Glutamatergic neuron (in vitro differentiated cells): ENCODE measurements around the gene AGBL4. TPM values are rescaled to one million over a fixed set of nuclear protein-coding genes. Genes with fewer than 3 reads are reported as not detected.
"Not testable (repeated sequence)": the region's sequence is repeated elsewhere in the genome, so short reads cannot be mapped to it uniquely, and the experiment has no call there.

Source experiments
- DNase-seq: peaks from one replicate; pipeline ENCODE4 v3.0.0; 2022
- H3K27ac Mint-ChIP-seq: one replicate; pipeline ENCODE4 v1.8.0; 2020; ENCODE audit warnings: mild to moderate bottlenecking, mixed read lengths, inconsistent platforms; ENCODE audit not compliant: unreplicated experiment
- H3K27me3 Mint-ChIP-seq: one replicate; pipeline ENCODE4 v1.8.0; 2020; ENCODE audit warnings: mild to moderate bottlenecking, moderate library complexity, mixed read lengths, inconsistent platforms; ENCODE audit not compliant: unreplicated experiment
- H3K36me3 Mint-ChIP-seq: one replicate; pipeline ENCODE4 v1.8.0; 2020; ENCODE audit warnings: mild to moderate bottlenecking, mixed read lengths, inconsistent platforms; ENCODE audit not compliant: unreplicated experiment
- H3K4me1 Mint-ChIP-seq: one replicate; pipeline ENCODE4 v1.8.0; 2020; ENCODE audit warnings: mild to moderate bottlenecking, low read depth, mixed read lengths, inconsistent platforms; ENCODE audit not compliant: unreplicated experiment
- H3K4me3 Mint-ChIP-seq: one replicate; pipeline ENCODE4 v1.8.0; 2020; ENCODE audit warnings: mild to moderate bottlenecking, mixed read lengths, inconsistent platforms; ENCODE audit not compliant: unreplicated experiment
- H3K9me3 Mint-ChIP-seq: one replicate; pipeline ENCODE4 v1.8.0; 2020; ENCODE audit warnings: mild to moderate bottlenecking, moderate library complexity, mixed read lengths, inconsistent platforms; ENCODE audit not compliant: unreplicated experiment
- total RNA-seq: library from RNA; stranded (reverse); fragmentation: NEBNext Ultra II Directional; extraction: Animal tissue kit (Norgen Biotek cat#: 25700); gene quantifications from one replicate; pipeline ENCODE4 v1.2.1, GENCODE V29; 2021; ENCODE audit not compliant: unreplicated experiment
- TF ChIP-seq, protein P1 (sequence below): fragments of 200-600 bp; sonication (generic); IDR thresholded peaks from one replicate; pipeline ENCODE4 v1.5.0; 2021; ENCODE audit not compliant: partially characterized antibody, unreplicated experiment

AGBL4 gene
- total RNA-seq, 1 donor from 2014 or later: 3.5 TPM

DNA sequence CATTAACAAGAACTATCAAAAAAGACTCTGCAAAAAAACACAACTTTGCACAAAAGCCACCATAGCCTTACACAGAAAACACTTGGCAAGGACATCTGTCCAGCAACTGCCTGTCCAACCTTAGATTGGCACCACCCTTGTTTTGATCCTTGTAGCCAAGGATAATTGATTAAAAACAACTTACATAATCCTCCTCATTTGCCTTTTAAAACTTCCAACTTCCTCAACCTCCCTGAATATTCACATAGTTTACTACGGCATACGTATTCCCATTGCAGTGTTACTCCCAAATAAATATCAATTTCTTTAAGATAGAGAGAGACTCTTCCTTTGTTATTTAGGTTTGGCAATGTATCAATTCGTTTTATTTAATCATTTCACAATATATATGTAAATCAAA lies 72.4 kb downstream of the AGBL4 start:
- Mint-ChIP-seq H3K27ac (no peak overlapping the region), H3K27me3 (no peaks in the 10 kb centered on the region), H3K4me3 (no peak overlapping the region), H3K4me1 (no peaks in the 10 kb centered on the region), H3K36me3 (no peaks in the 10 kb centered on the region), H3K9me3 (no peaks in the 10 kb centered on the region)
- no peak for DNase-seq
- TF ChIP-seq, protein P1, sequence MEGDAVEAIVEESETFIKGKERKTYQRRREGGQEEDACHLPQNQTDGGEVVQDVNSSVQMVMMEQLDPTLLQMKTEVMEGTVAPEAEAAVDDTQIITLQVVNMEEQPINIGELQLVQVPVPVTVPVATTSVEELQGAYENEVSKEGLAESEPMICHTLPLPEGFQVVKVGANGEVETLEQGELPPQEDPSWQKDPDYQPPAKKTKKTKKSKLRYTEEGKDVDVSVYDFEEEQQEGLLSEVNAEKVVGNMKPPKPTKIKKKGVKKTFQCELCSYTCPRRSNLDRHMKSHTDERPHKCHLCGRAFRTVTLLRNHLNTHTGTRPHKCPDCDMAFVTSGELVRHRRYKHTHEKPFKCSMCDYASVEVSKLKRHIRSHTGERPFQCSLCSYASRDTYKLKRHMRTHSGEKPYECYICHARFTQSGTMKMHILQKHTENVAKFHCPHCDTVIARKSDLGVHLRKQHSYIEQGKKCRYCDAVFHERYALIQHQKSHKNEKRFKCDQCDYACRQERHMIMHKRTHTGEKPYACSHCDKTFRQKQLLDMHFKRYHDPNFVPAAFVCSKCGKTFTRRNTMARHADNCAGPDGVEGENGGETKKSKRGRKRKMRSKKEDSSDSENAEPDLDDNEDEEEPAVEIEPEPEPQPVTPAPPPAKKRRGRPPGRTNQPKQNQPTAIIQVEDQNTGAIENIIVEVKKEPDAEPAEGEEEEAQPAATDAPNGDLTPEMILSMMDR: no peak

GRCh38 chr1:49915301-49915700 lies 108.5 kb downstream of the AGBL4 start:
- DNase-seq, H3K9me3 Mint-ChIP-seq, H3K36me3 Mint-ChIP-seq, H3K4me1 Mint-ChIP-seq, H3K27me3 Mint-ChIP-seq, H3K27ac Mint-ChIP-seq, H3K4me3 Mint-ChIP-seq: not testable (repeated sequence)

- Mint-ChIP-seq H3K9me3 (no peaks in the 10 kb centered on the region), H3K36me3 (no peaks in the 10 kb centered on the region), H3K27ac (no peak overlapping the region), H3K4me1 (no peaks in the 10 kb centered on the region), H3K27me3 (no peaks in the 10 kb centered on the region), H3K4me3 (no peak overlapping the region)
- TF ChIP-seq, protein P1: no peak
- DNase-seq: no peak
Measured at GRCh38 chr1:49906365-49906764, 117.4 kb downstream of the AGBL4 start.

- H3K27ac Mint-ChIP-seq: no peak overlapping the region
- no peaks in the 10 kb centered on the region for H3K36me3 Mint-ChIP-seq
- H3K9me3 Mint-ChIP-seq: no peaks in the 10 kb centered on the region
- DNase-seq: no peak
- H3K4me1 Mint-ChIP-seq: no peaks in the 10 kb centered on the region
- no peaks in the 10 kb centered on the region for H3K27me3 Mint-ChIP-seq
- TF ChIP-seq, protein P1: no peak
- no peak overlapping the region for H3K4me3 Mint-ChIP-seq
Measured at GRCh38 chr1:49864581-49864980, 159.2 kb downstream of the AGBL4 start.

- no peak overlapping the region for H3K4me3 Mint-ChIP-seq
- H3K9me3 Mint-ChIP-seq: no peaks in the 10 kb centered on the region
- no peak overlapping the region for H3K27ac Mint-ChIP-seq
- TF ChIP-seq, protein P1: no peak
- H3K4me1 Mint-ChIP-seq: no peaks in the 10 kb centered on the region
- H3K27me3 Mint-ChIP-seq: no peaks in the 10 kb centered on the region
- H3K36me3 Mint-ChIP-seq: no peaks in the 10 kb centered on the region
- no peak for DNase-seq
Measured at GRCh38 chr1:49854741-49855140, 169.0 kb downstream of the AGBL4 start.

DNA sequence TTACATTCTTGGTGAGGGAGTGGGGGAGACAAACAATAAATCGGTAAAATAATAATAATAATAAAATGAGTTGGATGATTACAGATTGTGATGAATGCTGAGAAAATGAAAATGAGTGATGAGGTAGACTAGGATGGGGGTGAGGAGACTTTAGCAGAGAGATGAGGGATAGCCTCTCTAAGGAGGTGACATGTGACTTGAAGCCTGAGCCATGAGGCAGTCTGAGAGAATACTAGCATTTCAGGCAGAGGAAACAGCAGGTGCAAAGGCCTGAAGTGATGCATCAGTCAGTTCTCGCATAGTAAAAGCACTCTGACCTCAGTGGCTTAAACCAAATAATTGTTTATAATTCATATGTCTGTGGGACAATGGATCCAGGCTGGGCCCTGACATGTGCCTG lies 181.2 kb downstream of the AGBL4 start:
- no peak for DNase-seq
- H3K36me3 Mint-ChIP-seq: peaks cover 34% of the 10 kb centered on the region
- TF ChIP-seq, protein P1: no peak
- no peaks in the 10 kb centered on the region for H3K4me1 Mint-ChIP-seq
- peaks cover 19% of the 10 kb centered on the region for H3K9me3 Mint-ChIP-seq
- no peak overlapping the region for H3K27ac Mint-ChIP-seq
- H3K27me3 Mint-ChIP-seq: peaks cover 3% of the 10 kb centered on the region
- no peak overlapping the region for H3K4me3 Mint-ChIP-seq
